RPMI7951 (cell line): ENCODE data around the gene KLK12. TPM values are rescaled to one million over a fixed set of nuclear protein-coding genes. Genes with fewer than 3 reads are reported as not detected.
"Not testable (repeated sequence)": the region's sequence is repeated elsewhere in the genome, so short reads cannot be mapped to it uniquely, and the experiment has no call there.

ENCODE experiments used
- DNase-seq: peaks from one replicate; pipeline ENCODE4 v3.0.0-alpha.2; 2012; ENCODE audit warnings: low read depth
- total RNA-seq: library from RNA; depleted of rRNA; stranded (reverse); fragments of >200 nt; shearing (Covaris generic); gene quantifications from 2 replicates; pipeline ENCODE4 v1.2.3, GENCODE V29; 2014

The KLK12 gene
- total RNA-seq, 1 experiment from 2014 or later: not detected

DNA sequence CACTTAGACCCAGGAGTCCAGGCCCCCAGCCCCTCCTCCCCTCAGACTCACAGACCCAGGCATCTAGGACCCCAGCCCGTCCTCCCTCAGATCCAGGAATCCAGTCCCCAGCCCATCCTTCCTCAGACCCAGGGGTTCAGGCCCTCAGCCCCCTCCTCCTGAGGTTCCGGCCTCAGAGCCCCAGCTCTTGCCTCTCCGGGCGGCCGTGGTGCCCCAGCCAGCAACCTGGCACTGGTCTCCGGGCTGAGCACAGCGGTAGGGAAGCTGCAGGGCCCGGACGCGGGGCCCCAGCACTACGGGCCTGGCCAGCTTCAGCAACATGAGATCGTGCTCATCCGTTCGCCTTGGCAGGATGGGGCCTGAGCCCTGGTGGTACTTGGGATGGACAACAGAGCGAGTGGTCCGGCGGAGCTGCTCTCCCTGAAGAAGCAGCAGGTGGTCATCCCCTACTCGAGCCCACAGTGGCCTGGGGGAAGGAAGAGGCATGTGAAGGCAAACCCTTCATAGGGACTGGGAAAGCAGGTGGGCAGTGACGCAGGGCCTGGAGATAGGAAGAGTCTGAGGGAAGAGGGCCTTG lies 19.0 kb downstream of the KLK12 start:
- no peak for DNase-seq

DNA sequence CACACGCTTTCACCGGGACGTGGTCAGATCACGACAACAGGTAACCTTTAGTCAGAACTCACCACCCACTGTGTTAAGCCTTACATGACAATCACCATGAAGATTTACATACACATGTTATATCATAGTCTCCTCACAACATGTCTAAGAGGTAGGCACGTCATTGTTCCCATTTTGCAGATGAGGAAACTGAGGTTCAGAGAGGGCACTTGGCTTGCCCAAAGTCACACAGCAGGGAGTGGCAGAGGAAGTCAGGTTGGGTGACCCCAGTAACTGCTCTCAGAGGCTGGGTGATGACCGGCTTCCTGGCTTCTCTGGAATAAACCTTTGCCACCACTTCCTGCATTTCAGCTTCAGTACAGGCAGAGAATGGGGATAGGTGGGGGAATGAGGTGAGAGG lies 20.6 kb downstream of the KLK12 start:
- no peak for DNase-seq

DNA sequence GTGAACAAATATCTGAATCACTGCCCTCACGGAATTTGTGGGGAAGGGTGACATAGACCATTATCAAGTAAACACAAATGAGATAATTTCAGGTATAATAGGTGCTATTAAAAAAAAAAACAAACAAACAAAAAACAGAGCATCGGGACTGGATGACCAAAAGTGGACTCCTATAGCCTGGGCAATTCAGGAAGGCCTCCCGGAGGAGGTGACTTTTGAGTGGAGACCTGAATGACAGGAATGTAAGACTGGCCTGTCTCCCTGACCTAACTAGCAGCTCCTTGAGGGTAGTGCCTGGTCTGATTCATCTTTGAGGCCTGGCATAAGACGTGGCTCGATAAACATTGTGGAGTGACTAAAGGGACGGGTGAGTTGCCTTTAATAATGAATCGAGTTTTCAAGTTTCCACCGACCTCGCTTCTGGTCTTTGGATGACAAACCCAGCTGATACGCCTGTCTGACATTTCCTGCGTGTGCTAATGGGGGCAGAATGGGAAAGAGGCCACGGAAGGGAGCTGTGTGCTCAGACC lies 22.1 kb downstream of the KLK12 start:
- no peak for DNase-seq

DNA sequence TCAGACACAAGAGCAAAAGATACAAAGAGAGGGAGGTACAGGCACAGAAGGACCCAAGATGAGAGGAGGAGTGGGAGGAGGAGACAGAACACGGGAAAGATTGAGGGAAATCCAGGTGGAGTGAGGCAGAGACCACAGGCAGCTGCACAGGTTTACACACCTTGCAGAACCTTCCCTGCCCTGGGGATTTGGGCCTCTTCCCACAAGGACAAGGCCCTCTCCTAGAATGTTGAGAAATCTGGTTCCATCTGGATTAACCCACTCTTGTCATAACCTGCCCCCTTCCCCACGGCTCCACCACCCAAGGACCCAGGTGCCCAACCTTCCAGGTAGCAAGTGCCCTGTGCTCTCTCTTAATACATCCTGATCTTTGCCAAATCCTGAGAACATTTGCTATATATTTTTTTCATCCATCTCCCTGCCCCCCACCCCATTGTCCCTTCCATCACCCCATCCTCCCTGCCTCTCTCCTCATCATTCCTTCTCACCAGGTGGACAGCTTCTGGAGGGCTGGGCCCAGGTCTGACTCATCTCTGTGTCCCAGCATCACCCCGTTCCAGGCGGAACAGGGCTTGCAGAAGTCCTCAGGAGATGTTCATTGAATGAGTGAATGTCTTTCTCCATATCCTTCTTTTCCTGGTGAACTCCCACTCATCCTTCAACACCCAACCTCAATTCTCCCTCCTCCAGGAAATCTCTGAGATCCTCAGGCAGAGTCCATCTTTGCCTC lies 24.6 kb downstream of the KLK12 start:
- no peak for DNase-seq

DNA sequence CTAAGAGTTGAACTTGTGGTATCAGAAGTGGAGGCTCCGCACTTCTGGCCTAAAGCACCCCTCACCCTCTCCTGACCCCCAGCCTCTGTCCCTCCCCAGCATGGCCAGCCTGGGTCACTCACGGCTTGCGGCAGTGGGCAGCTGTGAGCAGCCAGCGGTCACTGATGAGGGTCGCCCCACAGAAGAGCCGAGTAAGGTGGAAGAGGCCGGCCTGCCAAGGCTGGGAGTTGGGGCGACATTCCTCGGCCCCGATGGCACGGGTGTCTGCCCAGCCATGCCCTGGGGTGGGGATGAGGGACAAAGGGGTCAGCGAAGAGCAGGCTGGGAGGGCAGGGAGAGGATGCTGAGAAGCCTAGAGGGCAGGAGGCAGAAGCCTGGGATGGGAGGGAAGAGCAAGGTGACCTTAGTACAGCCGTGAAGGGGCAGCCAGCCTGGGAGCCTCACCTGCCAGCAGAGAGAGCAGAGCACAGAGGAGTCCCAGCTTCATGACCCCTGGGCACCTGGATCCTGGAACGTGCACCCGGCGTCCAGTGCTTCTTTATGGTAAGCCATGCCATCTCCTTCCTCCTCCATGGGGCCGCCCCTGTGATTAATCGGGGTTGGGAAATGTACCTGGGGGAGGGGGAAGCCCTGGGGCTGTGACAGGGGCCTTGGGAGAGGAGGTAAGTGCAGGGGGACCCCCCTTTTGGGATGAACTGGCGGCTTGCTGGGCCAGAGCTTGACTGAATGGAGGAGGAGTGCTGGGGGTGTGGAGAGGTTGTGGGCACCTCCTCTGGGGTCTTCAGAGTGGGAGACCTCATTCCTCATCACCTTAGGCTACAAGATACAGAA lies 25.5 kb downstream of the KLK12 start:
- no peak for DNase-seq

DNA sequence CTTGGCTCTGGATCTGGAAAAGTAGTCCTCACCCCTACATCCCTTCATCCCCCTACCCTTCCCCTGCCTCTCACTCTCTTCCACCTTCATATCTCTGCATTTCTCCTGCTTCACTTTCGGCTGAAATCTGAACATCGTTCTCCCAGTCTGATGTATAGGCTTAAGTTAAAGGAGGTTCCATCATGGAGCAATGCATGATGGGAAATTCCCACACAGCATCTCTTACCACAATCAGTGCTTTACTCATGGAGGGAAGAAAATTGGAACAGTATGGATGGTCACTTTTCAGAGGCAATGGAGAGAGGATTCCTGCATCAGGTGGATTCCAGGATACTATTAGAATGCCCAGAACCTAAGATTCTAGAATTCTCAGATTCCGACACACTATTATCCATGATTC lies 27.3 kb downstream of the KLK12 start:
- DNase-seq: no peak

DNA sequence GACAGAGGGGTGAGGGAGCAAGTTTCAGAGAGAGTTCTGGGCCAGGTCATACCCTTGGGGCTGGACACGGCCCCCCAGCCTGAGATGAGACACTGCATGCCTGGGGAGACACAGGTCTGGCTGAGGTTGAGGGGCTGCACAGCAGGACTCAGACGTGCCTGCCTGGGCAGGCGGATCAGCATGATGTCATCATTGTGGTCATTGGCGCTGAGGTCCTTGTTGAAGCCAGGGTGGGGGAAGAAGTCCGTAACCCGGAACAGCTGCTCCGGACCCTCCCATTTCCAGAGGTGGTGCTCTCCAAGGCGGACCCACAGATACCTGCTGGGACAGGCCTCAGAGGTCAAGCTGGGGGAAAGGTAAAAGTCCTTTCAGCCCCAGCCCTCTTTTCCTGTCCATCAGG lies 28.4 kb downstream of the KLK12 start:
- DNase-seq: no peak

DNA sequence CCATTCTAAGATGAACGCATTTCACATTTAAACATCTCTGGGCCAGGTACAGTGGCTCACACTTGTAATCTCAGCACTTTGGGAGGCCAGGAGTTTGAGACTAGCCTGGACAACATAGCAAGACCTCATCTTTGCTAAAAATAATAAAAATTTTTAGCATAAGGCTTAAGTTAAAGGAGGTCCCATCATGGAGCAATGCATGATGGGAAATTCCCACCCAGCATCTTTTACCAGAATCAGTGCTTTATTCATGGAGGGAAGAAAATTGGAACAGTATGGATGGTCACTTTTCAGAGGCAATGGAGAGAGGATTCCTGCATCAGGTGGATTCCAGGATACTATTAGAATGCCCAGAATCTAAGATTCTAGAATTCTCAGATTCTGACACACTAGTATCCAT lies 29.6 kb downstream of the KLK12 start:
- no peak for DNase-seq

DNA sequence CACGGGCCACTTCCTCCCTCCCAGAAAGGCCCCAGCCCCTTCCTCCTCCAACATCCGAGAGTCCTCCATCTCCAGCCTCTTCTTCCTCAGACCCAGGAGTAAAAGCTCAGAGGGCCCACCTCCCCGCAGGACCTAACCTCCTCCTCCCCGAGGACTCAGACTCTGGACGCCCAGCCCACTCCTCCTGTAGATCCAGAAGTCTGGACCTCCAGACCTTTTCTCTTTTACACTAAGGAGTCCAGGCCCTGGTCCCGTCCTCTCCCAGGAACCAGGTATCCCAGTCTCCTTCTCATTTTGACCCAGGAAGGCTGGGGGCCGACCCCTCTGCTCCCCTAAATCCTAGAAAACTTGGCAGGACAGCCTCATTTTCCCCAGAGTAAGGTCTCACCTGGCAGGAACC lies 31.5 kb downstream of the KLK12 start:
- no peak for DNase-seq

DNA sequence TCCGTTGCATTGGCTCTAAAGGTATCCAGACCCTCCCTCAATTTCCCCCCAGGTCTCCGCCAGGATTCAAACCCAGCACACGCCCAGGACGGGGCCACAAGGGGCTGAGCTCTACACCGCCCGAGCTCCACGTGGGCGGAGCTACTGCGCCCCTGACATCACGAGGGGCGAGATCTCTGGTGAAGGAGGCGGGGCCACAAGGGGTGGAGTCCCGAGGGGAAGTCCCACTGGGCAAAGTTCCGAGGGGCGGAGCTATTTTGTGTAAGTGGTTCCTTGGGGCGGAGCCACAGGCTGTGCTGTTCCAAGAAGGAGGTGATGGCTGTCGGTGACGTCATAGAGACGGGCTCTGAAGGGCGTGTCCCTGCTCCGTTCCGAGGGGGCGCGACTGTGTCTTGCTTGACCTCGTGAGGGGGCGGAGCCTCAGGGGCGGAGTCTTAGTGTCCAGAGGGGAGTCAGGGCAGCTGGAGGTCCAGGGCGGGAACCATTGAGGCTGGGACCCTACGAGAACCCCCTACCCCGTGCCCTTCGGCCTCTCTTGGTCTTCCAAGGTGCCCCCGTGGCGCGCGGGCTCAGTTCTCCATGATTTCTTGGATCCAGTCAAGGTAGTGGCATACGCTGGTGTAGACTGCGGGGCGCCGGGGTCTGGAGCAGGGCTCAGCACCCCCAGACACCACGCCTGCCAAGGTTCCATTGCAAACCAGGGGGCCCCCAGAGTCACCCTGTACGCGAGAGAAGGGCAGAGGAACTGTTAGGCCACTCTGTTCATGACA lies 32.1 kb downstream of the KLK12 start:
- peak; percentile 13 for DNase-seq

DNA sequence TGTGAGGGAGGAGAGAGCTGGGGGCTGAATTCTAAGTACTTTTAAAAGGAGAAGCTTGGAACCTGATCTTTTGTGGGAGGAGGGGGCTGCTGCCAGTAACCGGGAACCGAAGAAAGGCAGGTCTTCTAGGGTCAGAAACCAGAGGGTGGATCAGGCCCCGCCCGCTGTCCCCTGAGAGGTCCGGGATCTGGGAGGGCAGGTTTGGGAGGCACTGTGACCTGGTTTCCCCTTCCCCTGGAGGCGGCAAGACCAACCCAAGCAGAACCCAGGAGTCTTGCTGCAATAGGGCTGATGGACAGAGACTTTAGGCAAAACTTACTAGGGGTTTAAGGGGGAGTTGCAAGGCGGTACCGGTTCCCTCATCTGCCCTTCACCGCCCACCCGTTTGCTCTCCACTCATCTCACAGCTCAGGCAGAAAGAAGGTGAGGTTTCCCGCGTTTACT lies 32.7 kb downstream of the KLK12 start:
- no peak for DNase-seq

DNA sequence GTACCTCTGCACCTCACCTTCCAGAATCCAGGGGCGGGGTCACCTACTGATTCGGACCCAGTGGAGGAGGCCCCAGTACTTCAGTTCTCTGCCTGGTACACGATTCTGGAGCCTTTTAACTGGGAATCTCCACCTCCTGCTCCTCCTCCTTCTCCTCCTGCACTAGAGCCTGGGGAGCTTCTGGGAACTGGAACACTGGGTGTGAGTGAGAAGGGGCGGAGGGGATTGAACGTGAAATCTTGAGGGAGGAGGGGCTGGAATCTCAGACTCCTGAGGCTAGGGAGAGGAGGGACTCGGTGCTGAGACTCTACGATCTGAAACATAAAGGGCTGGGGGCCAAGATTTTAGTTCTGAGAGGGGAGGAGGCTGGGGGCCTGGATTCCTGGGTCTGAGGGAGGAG lies 33.3 kb downstream of the KLK12 start, which contains the start of gene KLK8:
Gene KLK8 (minus strand): TSS at position 90 of the 400 bp plus-strand sequence. CDS start 437 bp downstream, outside the sequence.
- no peak for DNase-seq

DNA sequence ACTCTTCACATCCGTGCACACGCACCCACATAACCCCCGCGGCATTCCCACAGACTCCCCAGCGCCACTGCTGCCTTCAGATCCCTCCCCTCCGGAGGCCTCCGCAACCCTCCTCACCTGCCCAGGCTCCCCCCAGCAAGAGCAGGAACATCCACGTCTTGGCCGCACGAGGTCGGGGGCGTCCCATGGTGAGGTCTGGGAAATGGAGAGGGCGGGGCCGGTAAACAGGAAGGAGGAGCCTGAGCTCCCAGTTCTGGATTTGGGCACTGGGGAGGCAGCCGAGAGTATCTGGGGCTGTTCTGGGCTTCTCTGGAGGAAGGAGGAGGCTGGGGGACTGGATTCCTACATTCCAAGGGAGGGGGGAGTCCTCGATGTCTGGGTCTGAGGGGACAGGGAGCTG lies 33.8 kb downstream of the KLK12 start:
- no peak for DNase-seq

DNA sequence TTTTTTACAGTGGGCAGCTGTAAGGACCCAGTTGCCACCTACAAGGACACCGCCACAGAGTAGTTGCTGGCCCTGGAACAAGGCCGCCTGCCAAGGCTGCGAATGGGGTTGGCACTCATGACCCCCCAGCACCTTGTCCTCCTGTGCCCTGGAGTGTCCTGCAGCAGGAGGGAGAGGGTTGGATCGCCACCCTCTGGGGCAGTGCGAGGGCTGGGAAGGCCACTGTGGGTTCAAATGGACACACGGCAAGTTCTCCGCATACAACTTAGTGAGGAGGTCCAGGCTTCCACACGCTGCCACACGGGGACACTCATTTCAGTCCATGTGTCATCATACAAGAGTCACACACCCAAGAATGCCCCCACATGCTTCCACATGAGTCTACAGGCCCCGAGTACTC lies 34.4 kb downstream of the KLK12 start:
- DNase-seq: no peak

DNA sequence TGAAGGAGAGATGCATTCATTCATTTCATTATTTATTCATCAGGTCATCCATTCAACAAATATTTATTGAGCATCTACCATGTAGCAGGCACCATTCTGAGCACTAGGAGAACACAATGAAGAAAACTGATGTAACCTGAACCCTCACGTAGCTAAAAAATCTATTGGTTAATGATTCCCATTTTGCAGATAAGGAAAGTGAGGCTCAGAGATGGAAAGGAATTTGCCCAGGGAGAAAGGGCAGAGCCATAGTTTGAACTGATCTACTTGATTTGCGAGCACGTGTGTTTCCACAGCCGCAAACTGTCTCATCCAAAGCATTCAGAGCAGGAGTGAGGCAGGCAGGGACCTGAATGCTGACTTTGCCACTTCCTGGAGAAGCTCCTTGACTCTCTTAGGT lies 36.1 kb downstream of the KLK12 start:
- no peak for DNase-seq

DNA sequence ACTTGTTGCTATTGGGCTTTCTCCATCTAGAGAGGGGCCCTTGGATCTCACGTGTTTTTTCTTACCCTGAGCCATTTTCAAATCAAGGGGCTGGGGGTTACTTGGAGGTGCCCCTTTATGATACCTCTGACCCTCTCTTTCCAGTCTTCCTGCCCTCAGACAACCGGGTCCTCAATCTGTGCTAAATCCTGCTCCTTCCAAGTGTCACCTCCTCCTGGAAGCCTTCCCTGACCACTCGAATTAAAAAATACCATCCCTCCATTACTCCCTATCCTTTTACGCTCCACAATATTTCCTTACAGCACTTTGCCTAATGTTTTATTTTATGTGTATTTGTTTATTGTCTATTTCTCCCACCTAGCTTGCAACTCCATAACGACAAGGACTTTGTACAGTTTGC lies 36.7 kb downstream of the KLK12 start:
- DNase-seq: no peak

DNA sequence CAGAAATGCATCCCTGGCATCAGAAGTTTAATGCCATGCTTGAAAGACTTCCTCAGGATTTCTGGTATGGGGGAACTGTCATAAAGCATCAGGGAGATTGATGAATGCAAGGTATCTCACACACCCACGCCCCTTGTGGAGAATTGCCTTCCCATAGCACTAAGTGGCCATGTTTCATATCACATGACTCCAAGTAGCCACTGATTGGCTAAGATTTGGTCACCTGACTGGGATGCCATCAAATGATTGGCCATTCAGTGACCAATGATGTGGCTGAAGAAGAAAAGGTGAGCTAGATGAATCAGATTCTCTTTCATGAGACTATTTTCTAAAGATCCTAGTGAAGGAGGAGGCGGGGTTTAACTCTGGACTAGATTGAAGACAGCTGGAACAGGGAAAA lies 40.7 kb downstream of the KLK12 start:
- DNase-seq: peak; percentile 11

DNA sequence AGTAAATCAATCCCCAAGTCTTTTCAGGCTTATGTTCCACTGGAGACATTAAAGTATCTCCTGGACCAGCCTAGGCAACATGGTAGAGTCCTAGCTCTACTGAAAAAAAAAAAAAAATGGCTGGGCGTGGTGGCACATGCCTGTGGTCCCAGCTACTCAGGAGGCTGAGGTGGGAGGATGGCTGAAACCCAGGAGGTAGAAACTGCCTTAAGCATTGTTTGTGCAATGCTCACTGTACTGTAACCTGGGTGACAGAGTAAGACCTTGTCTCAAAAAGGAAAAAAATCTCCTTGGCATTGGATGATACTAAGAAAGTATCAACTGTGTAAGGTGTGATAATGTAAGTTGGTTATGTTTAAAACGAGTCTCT lies 42.2 kb downstream of the KLK12 start:
- no peak for DNase-seq

DNA sequence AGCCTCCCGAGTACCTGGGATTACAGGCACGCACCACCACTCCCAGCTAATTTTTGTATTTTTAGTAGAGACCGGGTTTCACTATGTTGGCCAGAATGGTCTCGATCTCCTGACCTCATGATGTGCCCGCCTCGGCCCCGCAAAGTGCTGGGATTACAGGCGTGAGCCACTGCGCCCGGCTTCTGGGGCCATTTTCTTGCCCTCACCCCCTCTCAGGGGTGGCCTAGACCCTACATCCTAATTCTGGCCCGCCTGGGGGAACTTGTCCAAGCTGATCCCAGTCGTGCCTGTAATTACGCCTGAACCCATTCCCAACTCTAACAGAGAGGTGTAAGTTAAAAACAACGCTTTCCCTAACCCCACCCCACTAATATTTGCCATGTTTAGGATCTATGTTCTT lies 50.4 kb downstream of the KLK12 start:
- DNase-seq: not testable (repeated sequence)

DNA sequence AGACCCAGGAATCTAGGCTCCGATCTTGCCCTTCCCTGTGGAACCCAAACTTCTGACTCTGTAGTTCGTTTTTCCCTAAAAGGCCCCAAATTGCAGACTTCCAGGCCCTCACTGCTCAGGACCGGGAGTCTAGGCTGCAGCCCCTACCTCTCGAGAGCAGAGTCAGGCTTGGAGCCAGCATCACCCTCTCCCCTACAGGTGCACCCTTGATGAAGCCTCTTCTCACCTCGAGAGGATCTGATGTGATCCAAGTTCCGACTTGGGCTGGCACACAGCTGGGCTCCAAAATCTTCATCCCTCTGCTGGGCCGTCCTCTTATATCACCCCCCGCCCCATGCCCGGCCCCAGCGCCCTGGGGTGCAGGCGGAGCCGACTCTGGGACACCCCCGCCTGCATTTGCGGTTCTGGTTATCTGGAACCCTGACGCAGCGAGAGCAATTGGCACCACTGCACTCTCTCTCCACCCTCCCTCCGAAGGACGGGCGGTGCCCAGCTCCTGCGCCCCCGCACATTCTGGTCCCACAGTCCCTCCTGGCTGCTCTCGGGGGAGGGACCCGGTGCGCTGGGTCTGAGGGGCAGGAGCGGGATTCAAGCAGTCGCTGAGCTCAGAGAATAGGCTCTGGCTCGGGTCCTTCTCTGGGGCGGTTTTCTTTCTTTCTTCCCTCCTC lies 51.0 kb downstream of the KLK12 start, which contains the start of gene KLK7:
Gene KLK7 (minus strand): TSS at position 293 of the 668 bp plus-strand sequence. CDS start 1,518 bp downstream, outside the sequence.
- no peak for DNase-seq

DNA sequence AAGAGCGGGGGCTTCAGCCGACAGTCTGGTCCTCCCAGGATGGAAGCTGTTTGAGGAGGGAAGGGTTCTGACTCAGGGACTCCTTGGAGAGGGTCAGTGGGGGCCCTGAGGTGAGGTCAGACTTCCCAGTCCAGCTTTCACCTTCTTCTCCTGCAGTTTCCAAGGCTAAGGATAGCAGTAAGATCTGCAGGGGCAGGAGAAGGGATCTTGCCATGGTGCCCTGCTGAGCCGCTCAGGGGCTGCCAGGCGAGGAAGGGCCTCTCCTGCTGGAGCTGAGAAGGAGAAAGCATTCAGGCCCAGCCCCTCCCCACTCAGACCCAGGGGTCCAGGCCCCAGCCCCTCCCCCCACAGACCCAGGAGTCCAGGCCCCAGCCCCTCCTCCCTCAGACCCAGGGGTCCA lies 52.6 kb downstream of the KLK12 start:
- no peak for DNase-seq
